Trophoblast cell (in vitro differentiated cells and primary cell): ENCODE measurements around the gene TOX2.

Experiments used
- DNase-seq, 2 donors: peaks; one replicate each; pipeline ENCODE4 v3.0.0-alpha.2; 2016
- H2AFZ ChIP-seq: 2 replicates; pipeline ENCODE4 v1.6.1; 2013; ENCODE audit warnings: low read length, moderate library complexity, mild to moderate bottlenecking; ENCODE audit not compliant: insufficient read depth, poor library complexity
- H2AK5ac ChIP-seq: 2 replicates; pipeline ENCODE4 v1.6.1; 2013; ENCODE audit warnings: mild to moderate bottlenecking, low read length
- H2BK120ac ChIP-seq: 2 replicates; pipeline ENCODE4 v1.6.1; 2013; ENCODE audit warnings: low read length, mild to moderate bottlenecking, moderate library complexity; ENCODE audit not compliant: insufficient read depth, poor library complexity
- H2BK12ac ChIP-seq: 2 replicates; pipeline ENCODE4 v1.6.1; 2013; ENCODE audit warnings: mild to moderate bottlenecking, low read length, moderate library complexity
- H2BK5ac ChIP-seq: 2 replicates; pipeline ENCODE4 v1.6.1; 2013; ENCODE audit warnings: low read length, low read depth, moderate library complexity, mild to moderate bottlenecking; ENCODE audit not compliant: poor library complexity
- H3K14ac ChIP-seq: 2 replicates; pipeline ENCODE4 v1.6.1; 2013; ENCODE audit warnings: mild to moderate bottlenecking, low read length
- H3K18ac ChIP-seq: 2 replicates; pipeline ENCODE4 v1.6.1; 2013; ENCODE audit warnings: mild to moderate bottlenecking, low read length
- H3K23ac ChIP-seq: 2 replicates; pipeline ENCODE4 v1.6.1; 2013; ENCODE audit warnings: low read length
- H3K27ac ChIP-seq: 2 replicates; pipeline ENCODE4 v1.5.1; 2013; ENCODE audit warnings: low read depth, mild to moderate bottlenecking, inconsistent platforms, low read length, moderate library complexity
- H3K27me3 ChIP-seq: 2 replicates; pipeline ENCODE4 v1.6.1; 2013; ENCODE audit warnings: inconsistent platforms, mild to moderate bottlenecking, low read length, moderate library complexity; ENCODE audit not compliant: insufficient read depth
- H3K36me3 ChIP-seq, 2 experiments: 1 replicate in 1 of 2; 2 replicates in 1 of 2; pipeline ENCODE4 v1.6.1; 2013; ENCODE audit warnings: low read length in 2 of 2, mild to moderate bottlenecking in 2 of 2, moderate library complexity in 1 of 2; ENCODE audit not compliant: insufficient read depth in 2 of 2, control insufficient read depth in 1 of 2
- H3K4ac ChIP-seq: 2 replicates; pipeline ENCODE4 v1.6.1; 2013; ENCODE audit warnings: low read depth, mild to moderate bottlenecking, low read length, moderate library complexity
- H3K4me1 ChIP-seq, 2 experiments: 1 replicate in 1 of 2; 2 replicates in 1 of 2; pipeline ENCODE4 v1.6.1; 2013; ENCODE audit warnings: low read length in 2 of 2, mild to moderate bottlenecking in 2 of 2, moderate library complexity in 1 of 2; ENCODE audit not compliant: insufficient read depth in 2 of 2, control insufficient read depth in 1 of 2
- H3K4me2 ChIP-seq: 2 replicates; pipeline ENCODE4 v1.6.1; 2013; ENCODE audit warnings: inconsistent platforms, mild to moderate bottlenecking, low read length, moderate library complexity
- H3K4me3 ChIP-seq: 2 replicates; pipeline ENCODE4 v1.5.1; 2013; ENCODE audit warnings: mild to moderate bottlenecking, low read depth, low read length, inconsistent platforms
- H3K79me1 ChIP-seq: one replicate; pipeline ENCODE4 v1.6.1; 2013; ENCODE audit warnings: low read length
- H3K79me2 ChIP-seq: 2 replicates; pipeline ENCODE4 v1.6.1; 2013; ENCODE audit warnings: low read length, mild to moderate bottlenecking; ENCODE audit not compliant: control insufficient read depth, insufficient read depth, poor library complexity
- H3K9ac ChIP-seq: 2 replicates; pipeline ENCODE4 v1.6.1; 2013; ENCODE audit warnings: mild to moderate bottlenecking, low read length
- H3K9me3 ChIP-seq: 2 replicates; pipeline ENCODE4 v1.6.1; 2013; ENCODE audit warnings: low read depth, mild to moderate bottlenecking, control low read depth, inconsistent platforms, low read length; ENCODE audit not compliant: insufficient read depth
- H4K12ac ChIP-seq: 2 replicates; pipeline ENCODE4 v1.6.1; 2013; ENCODE audit warnings: low read depth, mild to moderate bottlenecking, low read length, moderate library complexity
- H4K8ac ChIP-seq: 2 replicates; pipeline ENCODE4 v1.6.1; 2013; ENCODE audit warnings: low read depth, mild to moderate bottlenecking, low read length, moderate library complexity
- H4K91ac ChIP-seq: one replicate; pipeline ENCODE4 v1.6.1; 2013; ENCODE audit warnings: low read depth, mild to moderate bottlenecking, low read length, moderate library complexity
- WGBS: extraction: QIAGEN DNeasy Blood & Tissue Kit; methylation state at CpG from one replicate; pipeline ENCODE4 v1.1.7; 2013; ENCODE audit warnings: missing lambda C conversion rate; ENCODE audit not compliant: insufficient read length, insufficient coverage; ENCODE audit errors: extremely low coverage; 5-methylcytosine and 5-hydroxymethylcytosine counted together

The TOX2 gene

DNA sequence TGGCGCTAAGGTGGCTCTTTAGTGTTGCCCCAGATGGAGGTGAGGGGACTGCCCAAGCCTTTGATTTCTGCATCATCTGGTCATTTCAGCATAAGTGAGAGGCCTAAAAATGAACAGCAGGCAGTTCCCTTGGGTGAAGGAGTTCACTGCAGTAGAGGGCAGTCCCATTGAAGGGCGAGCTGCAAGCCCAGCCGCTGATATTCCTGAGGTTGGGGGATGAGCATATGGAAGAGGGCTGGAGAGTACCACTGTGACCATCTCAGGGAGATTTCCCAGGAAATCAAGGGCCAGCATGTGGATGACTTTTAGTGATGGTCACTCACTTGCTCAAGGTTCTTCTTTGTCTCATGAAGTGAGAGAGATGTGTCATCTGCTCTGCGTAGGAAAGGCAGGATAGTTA, 9.3 kb downstream of the TOX2 start:
- H3K4ac ChIP-seq = no peak overlapping the region
- no peaks in the 10 kb centered on the region for H3K79me1 ChIP-seq
- H4K12ac ChIP-seq = no peak overlapping the region
- no peak overlapping the region for H3K4me3 ChIP-seq
- no peak overlapping the region for H4K91ac ChIP-seq
- H2BK12ac ChIP-seq = no peak overlapping the region
- H2BK5ac ChIP-seq = no peak overlapping the region
- H3K4me1 ChIP-seq = no peaks in the 10 kb centered on the region
- H3K27me3 ChIP-seq = no peaks in the 10 kb centered on the region
- H2AK5ac ChIP-seq = no peak overlapping the region
- no peak overlapping the region for H2BK120ac ChIP-seq
- no peak overlapping the region for H3K9ac ChIP-seq
- no peak overlapping the region for H3K4me2 ChIP-seq
- no peak overlapping the region for H3K14ac ChIP-seq
- no peak overlapping the region for H2AFZ ChIP-seq
- no peak overlapping the region for H4K8ac ChIP-seq
- no peak overlapping the region for H3K18ac ChIP-seq
- H3K9me3 ChIP-seq = peaks cover 1% of the 10 kb centered on the region
- no peak for DNase-seq
- no peak overlapping the region for H3K23ac ChIP-seq
- no peak overlapping the region for H3K27ac ChIP-seq
- H3K79me2 ChIP-seq = no peaks in the 10 kb centered on the region
- no peaks in the 10 kb centered on the region for H3K36me3 ChIP-seq
- no CpG with 5 or more reads among the region's 4 CpGs for WGBS

DNA sequence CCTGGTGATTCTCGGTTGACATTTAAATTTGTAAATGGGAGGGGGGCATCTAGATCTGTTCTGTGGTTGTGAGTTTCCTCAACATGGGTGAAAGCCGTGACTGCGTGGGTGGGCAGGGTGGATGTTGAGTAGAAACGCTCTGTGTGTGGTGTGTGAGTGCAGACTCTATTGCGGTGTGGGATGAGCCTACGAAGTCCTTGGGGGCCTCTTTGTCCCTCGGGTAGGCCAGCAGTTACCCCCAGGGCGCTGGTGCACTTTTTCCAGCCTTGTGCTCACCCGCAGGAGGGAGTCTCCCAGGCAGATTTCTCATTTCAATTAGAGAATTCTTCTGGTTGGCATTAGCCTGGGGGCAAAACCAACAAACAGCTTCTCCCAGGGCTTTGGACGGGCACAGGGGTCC, 10.6 kb downstream of the TOX2 start:
- no peak overlapping the region for H4K91ac ChIP-seq
- no peak overlapping the region for H3K18ac ChIP-seq
- no peak overlapping the region for H3K9ac ChIP-seq
- no CpG with 5 or more reads among the region's 10 CpGs for WGBS
- H3K27ac ChIP-seq = no peak overlapping the region
- H3K4me1 ChIP-seq = no peaks in the 10 kb centered on the region
- no peak overlapping the region for H3K4me3 ChIP-seq
- no peak overlapping the region for H2AFZ ChIP-seq
- no peak for DNase-seq
- H3K14ac ChIP-seq = no peak overlapping the region
- no peak overlapping the region for H3K4me2 ChIP-seq
- no peak overlapping the region for H2AK5ac ChIP-seq
- H3K27me3 ChIP-seq = no peaks in the 10 kb centered on the region
- no peak overlapping the region for H2BK12ac ChIP-seq
- H2BK5ac ChIP-seq = no peak overlapping the region
- no peak overlapping the region for H2BK120ac ChIP-seq
- no peak overlapping the region for H4K12ac ChIP-seq
- no peak overlapping the region for H3K4ac ChIP-seq
- H3K79me1 ChIP-seq = no peaks in the 10 kb centered on the region
- no peak overlapping the region for H4K8ac ChIP-seq
- no peaks in the 10 kb centered on the region for H3K36me3 ChIP-seq
- no peaks in the 10 kb centered on the region for H3K79me2 ChIP-seq
- H3K23ac ChIP-seq = no peak overlapping the region
- peaks cover 1% of the 10 kb centered on the region for H3K9me3 ChIP-seq

DNA sequence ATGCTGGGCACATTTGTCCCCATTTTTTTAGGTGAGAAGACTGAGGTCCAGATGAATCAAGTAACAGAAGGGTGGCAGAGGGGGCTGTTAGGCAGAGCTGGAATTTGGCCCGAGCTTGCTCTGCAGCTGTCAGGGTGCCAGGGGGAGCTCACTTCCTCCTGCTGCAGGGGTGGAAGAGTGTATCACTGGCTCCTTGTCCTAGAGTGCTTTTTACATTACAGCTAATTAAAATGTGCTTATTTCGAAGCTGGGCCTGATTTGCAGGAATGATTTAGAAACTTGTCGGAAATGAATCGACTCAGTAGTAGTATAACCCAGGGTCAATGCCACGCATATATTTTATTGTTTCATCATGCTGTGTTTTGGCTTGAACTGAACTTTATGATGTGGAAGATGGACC, 11.1 kb downstream of the TOX2 start:
- Histone ChIP-seq H3K79me1 (no peaks in the 10 kb centered on the region), H2BK5ac (no peak overlapping the region), H3K4me1 (no peaks in the 10 kb centered on the region), H3K79me2 (no peaks in the 10 kb centered on the region), H3K18ac (no peak overlapping the region), H3K36me3 (no peaks in the 10 kb centered on the region), H3K23ac (no peak overlapping the region), H3K4me2 (no peak overlapping the region), H3K9me3 (no peaks in the 10 kb centered on the region), H2BK120ac (no peak overlapping the region), H3K4me3 (no peak overlapping the region), H2AK5ac (no peak overlapping the region), H4K8ac (no peak overlapping the region), H2AFZ (no peak overlapping the region), H3K14ac (no peak overlapping the region), H4K12ac (no peak overlapping the region), H4K91ac (no peak overlapping the region), H3K4ac (no peak overlapping the region), H3K27ac (no peak overlapping the region), H2BK12ac (no peak overlapping the region), H3K27me3 (no peaks in the 10 kb centered on the region), H3K9ac (no peak overlapping the region)
- no CpG with 5 or more reads among the region's 5 CpGs for WGBS
- no peak for DNase-seq

DNA sequence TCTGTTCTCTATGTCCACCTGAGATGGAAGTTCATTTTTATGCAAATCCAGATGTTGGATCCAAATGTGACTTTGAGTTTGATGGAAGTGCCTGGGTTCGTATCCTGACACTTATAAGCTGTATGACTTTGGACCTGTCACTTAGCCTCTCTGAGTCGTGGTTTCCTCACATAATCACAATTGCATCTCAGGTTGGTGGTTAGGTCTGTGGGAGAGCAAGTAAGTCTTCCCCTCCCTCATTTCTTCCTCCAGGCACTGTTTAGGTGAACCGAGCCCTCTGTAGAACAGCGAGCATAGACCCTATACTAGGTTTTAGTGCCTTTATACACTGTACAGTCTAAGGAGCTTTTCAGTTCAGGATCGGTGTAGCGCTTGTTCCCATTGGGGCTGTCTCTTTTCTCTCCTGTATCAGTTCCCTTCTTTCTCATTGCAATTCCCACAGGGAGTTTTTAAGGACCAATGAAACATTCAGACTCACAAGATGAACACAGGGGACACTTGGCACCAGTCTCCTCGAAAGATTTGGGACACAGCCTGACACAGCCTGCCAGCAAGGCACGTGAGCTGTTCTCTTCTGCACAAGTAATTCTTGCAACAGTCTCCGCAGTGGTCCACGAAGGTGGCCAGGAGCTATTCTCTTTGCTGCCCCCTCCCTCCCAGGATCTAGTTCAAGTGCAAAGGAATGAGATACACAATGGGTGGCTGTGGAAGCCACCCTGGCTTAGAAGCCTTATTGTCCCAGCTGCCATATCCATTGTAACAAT, 11.8 kb downstream of the TOX2 start:
- Histone ChIP-seq H3K27ac (no peak overlapping the region), H3K18ac (no peak overlapping the region), H3K23ac (no peak overlapping the region), H2BK5ac (no peak overlapping the region), H2BK120ac (no peak overlapping the region), H3K4me2 (no peak overlapping the region), H3K36me3 (no peaks in the 10 kb centered on the region), H2AK5ac (no peak overlapping the region), H3K9ac (no peak overlapping the region), H4K8ac (no peak overlapping the region), H3K4me1 (no peaks in the 10 kb centered on the region), H3K4ac (no peak overlapping the region), H3K9me3 (no peaks in the 10 kb centered on the region), H2BK12ac (no peak overlapping the region), H3K79me2 (no peaks in the 10 kb centered on the region), H3K14ac (no peak overlapping the region), H2AFZ (no peak overlapping the region), H3K27me3 (no peaks in the 10 kb centered on the region), H4K91ac (no peak overlapping the region), H3K4me3 (no peak overlapping the region), H4K12ac (no peak overlapping the region), H3K79me1 (no peaks in the 10 kb centered on the region)
- DNase-seq = no peak
- WGBS = no CpG with 5 or more reads among the region's 10 CpGs
